ENCODE measurements around the gene MMP11.
A peak's percentile ranks its signal among the peaks of the same experiment; 100 is the strongest.

Gene MMP11

DNA sequence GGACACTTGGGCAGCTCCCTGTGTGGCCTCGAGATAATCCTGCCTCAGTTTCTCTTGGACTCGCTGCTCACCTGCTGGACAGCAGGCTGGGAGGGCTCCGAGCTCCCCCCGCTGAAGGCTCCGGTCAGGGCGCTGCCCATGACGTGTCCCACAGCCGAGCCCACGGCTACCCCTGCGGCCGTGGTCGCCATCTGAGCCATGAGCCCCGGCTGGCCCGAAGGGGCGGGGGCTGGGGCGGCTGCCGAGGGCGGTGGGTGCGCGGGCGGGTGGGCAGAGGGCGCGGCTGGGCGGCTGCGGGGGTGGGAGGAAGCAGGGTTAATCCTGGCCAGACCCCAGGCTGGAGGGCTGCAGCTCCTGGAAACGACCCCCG lies 5.4 kb upstream of the MMP11 start:
- Histone ChIP-seq H3K4me1 (ENCODE audit: control insufficient read depth in 1 of 2, insufficient read depth in 1 of 2, low read depth in 1 of 2, low read length in 1 of 2) (peaks cover 33 to 42% of the 10 kb centered on the region in 2 experiments), H3K27ac (no peak overlapping the region), H3K36me3 (no peaks in the 10 kb centered on the region), H3K9me3 (no peaks in the 10 kb centered on the region), H3K4me3 (ENCODE audit: low read depth in 1 of 2, low read length in 1 of 2) (peak overlapping the region; percentile 81 to 84), H3K27me3 (peaks cover 14% of the 10 kb centered on the region)
- TF ChIP-seq, protein P1, sequence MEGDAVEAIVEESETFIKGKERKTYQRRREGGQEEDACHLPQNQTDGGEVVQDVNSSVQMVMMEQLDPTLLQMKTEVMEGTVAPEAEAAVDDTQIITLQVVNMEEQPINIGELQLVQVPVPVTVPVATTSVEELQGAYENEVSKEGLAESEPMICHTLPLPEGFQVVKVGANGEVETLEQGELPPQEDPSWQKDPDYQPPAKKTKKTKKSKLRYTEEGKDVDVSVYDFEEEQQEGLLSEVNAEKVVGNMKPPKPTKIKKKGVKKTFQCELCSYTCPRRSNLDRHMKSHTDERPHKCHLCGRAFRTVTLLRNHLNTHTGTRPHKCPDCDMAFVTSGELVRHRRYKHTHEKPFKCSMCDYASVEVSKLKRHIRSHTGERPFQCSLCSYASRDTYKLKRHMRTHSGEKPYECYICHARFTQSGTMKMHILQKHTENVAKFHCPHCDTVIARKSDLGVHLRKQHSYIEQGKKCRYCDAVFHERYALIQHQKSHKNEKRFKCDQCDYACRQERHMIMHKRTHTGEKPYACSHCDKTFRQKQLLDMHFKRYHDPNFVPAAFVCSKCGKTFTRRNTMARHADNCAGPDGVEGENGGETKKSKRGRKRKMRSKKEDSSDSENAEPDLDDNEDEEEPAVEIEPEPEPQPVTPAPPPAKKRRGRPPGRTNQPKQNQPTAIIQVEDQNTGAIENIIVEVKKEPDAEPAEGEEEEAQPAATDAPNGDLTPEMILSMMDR (IDR thresholded peaks at IDR 0.05): no peak

DNA sequence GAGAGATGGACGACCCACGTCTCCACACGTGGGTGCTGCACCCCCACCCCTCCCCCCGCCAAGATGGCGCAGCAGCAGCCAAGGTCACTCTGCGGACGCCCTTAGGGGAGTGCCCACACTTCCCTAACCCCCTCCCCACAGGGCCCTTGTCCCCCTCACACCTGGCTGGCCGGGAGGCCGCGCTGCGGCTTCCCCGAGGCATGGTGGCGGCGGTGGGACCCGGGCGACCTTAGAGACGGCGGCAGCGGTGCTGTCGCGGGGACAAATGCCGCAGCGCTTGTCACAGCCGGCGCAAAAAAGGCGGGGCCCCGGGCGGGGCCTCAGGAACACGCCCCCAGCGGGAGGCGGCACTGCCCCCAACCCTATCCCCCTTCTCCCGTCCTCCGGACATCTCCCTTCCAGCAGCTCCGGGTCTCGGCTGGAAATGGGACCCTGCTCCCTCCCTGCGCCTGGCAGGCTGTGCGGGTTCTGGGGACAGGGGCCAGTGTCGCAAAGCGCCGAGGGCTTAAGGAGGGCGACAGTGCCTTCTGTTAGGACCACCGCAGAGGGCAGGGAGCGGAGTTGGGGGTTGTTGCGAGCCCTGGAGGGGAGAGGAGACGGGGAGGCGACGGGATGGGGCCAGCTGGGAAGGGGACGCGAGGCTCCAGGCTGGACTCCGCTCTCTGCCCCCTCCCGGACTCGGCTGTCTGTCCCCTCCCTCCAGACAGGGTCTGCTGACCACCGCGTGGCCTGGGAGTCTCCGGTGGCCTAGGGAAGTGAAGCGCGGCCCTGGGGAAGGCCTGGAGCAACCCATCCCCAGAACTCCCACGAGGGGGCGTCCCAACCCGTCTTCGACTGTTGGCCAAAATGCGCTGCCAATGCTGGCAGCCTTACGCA lies 4.7 kb upstream of the MMP11 start, which contains the start of gene CHCHD10:
CHCHD10 (minus strand) TSS at position 300 of the 876 bp plus-strand sequence; CDS start at position 202, 98 bp downstream.
- Histone ChIP-seq H3K9me3 (no peaks in the 10 kb centered on the region), H3K4me1 (ENCODE audit: control insufficient read depth in 1 of 2, insufficient read depth in 1 of 2, low read depth in 1 of 2, low read length in 1 of 2) (peaks cover 33 to 46% of the 10 kb centered on the region in 2 experiments), H3K27ac (peak within 1 kb of the TSS; percentile 27), H3K4me3 (ENCODE audit: low read depth in 1 of 2, low read length in 1 of 2) (peak within 1 kb of the TSS; percentile 81 to 84), H3K36me3 (no peaks in the 10 kb centered on the region), H3K27me3 (peaks cover 20% of the 10 kb centered on the region)
- TF ChIP-seq, protein P1 (IDR thresholded peaks at IDR 0.05): peak; percentile 58

DNA sequence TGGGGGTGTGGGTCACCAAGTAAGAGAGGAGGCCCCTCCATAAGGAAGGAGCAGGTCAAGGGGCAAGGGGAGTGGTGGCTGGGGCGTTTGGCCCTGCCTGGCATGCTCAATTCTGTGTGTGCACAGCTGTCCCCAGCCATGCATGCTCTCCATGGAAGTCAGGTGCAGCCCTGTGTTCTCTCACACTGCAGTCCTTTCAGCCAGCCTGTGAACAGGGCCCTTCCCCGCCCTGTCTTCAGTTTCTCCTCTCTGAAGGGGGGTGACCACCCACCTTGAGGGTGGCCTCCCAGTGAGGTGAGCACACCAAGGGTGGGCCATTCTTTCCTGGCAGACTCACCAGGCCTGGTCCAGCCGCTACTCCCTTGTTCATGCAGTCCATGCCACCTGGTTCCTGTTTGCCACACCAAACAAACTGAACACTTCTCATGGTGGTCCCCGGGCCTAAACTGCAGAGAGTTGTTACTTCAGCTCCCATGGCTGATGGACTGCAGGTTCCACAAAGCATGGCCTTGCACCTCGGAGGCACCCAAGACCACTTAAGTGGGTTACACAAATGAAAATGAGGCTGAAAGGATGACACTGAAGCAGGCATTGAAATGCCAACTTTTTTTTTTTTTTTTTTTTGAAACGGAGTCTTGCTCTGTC lies 3.2 kb upstream of the MMP11 start:
- Histone ChIP-seq H3K36me3 (no peaks in the 10 kb centered on the region), H3K4me1 (ENCODE audit: control insufficient read depth in 1 of 2, insufficient read depth in 1 of 2, low read depth in 1 of 2, low read length in 1 of 2) (peaks cover 22 to 34% of the 10 kb centered on the region in 2 experiments), H3K4me3 (ENCODE audit: low read depth in 1 of 2, low read length in 1 of 2) (no peak overlapping the region), H3K27me3 (peaks cover 35% of the 10 kb centered on the region), H3K27ac (no peak overlapping the region), H3K9me3 (no peaks in the 10 kb centered on the region)
- TF ChIP-seq, protein P1 (IDR thresholded peaks at IDR 0.05): no peak

DNA sequence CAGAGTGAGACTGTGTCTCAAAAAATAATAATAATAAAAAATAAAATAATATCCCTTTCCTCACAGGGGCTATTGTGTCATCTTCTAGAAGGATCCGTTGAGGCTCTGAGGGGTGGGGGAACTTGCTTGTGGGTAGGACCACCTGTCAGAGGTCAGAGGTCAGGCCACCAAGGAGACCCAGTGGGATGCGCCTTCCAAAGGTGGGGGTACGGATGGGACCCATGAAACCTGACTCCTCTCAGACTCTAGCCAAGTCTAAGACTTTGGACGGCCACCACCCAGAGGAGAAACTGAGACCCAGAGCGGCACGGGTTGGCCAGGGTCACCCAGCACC lies 367 bp upstream of the MMP11 start:
- no peak overlapping the region for H3K27ac ChIP-seq
- peaks cover 19 to 31% of the 10 kb centered on the region in 2 experiments for H3K4me1 ChIP-seq (ENCODE audit: control insufficient read depth in 1 of 2, insufficient read depth in 1 of 2, low read depth in 1 of 2, low read length in 1 of 2)
- TF ChIP-seq, protein P1 (IDR thresholded peaks at IDR 0.05): no peak
- H3K4me3 ChIP-seq (ENCODE audit: low read depth in 1 of 2, low read length in 1 of 2): peak overlapping the region in 1 of 2 experiments; percentile 45
- H3K27me3 ChIP-seq: peaks cover 50% of the 10 kb centered on the region
- H3K9me3 ChIP-seq: no peaks in the 10 kb centered on the region
- no peaks in the 10 kb centered on the region for H3K36me3 ChIP-seq

DNA sequence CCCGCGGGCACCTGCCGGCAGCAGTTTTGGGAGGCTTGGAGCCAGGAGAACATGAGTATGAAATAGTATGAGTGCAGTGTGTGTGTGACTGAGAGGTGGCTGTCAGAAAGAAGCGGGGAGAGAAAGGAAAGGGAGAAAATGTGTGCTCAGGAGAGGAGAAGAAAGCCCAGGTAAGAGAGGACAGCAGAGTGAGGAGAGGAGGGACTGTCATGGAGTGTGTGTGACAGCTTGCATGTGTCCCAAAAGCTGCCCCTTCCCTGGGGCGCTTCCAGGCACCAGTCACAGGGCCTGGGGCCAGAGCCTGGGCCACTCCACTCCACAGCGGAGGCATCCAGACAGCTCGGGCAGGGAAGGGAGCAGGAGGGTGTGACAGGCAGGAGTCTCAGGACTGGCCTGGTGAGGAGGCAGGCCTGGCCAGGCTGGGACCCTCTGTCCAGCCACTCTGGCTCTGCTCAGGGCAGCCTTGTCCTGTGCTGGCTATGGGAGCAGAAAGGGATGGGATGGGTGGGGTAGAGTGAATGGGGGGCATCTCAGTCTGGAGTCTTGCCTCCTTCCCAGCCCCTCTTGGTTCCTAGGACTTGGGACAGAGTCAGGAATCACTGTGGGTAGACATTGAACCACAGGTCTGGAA lies 949 bp downstream of the MMP11 start:
- Histone ChIP-seq H3K36me3 (no peaks in the 10 kb centered on the region), H3K9me3 (no peaks in the 10 kb centered on the region), H3K27ac (no peak overlapping the region), H3K4me1 (ENCODE audit: control insufficient read depth in 1 of 2, insufficient read depth in 1 of 2, low read depth in 1 of 2, low read length in 1 of 2) (peaks cover 12 to 20% of the 10 kb centered on the region in 2 experiments), H3K4me3 (ENCODE audit: low read depth in 1 of 2, low read length in 1 of 2) (no peak overlapping the region), H3K27me3 (peaks cover 48% of the 10 kb centered on the region)
- TF ChIP-seq, protein P1 (IDR thresholded peaks at IDR 0.05): no peak

All from neutrophil (primary cell).